IPS DF 6.9 (cell line): Measurements from ENCODE around the gene RPS14.
A peak's percentile ranks its signal among the peaks of the same experiment; 100 is the strongest.

Source experiments
- DNase-seq: peaks from one replicate; pipeline ENCODE4 v3.0.0-alpha.2; 2013; ENCODE audit warnings: low read depth, low spot score
- H3K27ac ChIP-seq: one replicate; pipeline ENCODE4 v1.5.1; 2013; ENCODE audit warnings: low read length, control low read depth
- H3K27me3 ChIP-seq: 2 replicates; pipeline ENCODE4 v1.6.1; 2013; ENCODE audit warnings: mild to moderate bottlenecking, low read length; ENCODE audit not compliant: control insufficient read depth, insufficient read depth
- H3K36me3 ChIP-seq: 2 replicates; pipeline ENCODE4 v1.6.1; 2013; ENCODE audit warnings: low read length; ENCODE audit not compliant: control insufficient read depth, insufficient read depth
- H3K4me1 ChIP-seq: 2 replicates; pipeline ENCODE4 v1.6.1; 2013; ENCODE audit warnings: low read length; ENCODE audit not compliant: control insufficient read depth, insufficient read depth
- H3K4me3 ChIP-seq: 2 replicates; pipeline ENCODE4 v1.5.1; 2013; ENCODE audit warnings: mild to moderate bottlenecking, low read length
- H3K9me3 ChIP-seq: 2 replicates; pipeline ENCODE4 v1.6.1; 2013; ENCODE audit warnings: low read length, inconsistent platforms; ENCODE audit not compliant: control insufficient read depth, insufficient read depth
- WGBS: extraction: QIAGEN DNeasy Blood & Tissue Kit; methylation state at CpG from one replicate; pipeline ENCODE4 v1.1.7; 2013; ENCODE audit warnings: mixed read lengths, missing lambda C conversion rate; ENCODE audit not compliant: insufficient read length, insufficient coverage; 5-methylcytosine and 5-hydroxymethylcytosine counted together

Gene RPS14

GRCh38 chr5:150449517-150450339 lies at the start of gene RPS14:
Gene RPS14 (minus strand): TSS chr5:150449739. CDS start chr5:150447733, 2,006 bp downstream.
- DNase-seq: peak; percentile 86
- H3K9me3 ChIP-seq: no peaks in the 10 kb centered on the region
- no CpG with 5 or more reads among the region's 58 CpGs for WGBS

GRCh38 chr5:150498971-150499370 lies 49.4 kb upstream of the RPS14 start:
- Histone ChIP-seq H3K4me1 (peaks cover 24% of the 10 kb centered on the region), H3K4me3 (no peak overlapping the region), H3K9me3 (no peaks in the 10 kb centered on the region), H3K27me3 (no peaks in the 10 kb centered on the region), H3K27ac (no peak overlapping the region), H3K36me3 (no peaks in the 10 kb centered on the region)
- DNase-seq: no peak

More at GRCh38 chr5:150449517-150450339, at the start of gene RPS14:
- Histone ChIP-seq H3K27me3 (no peaks in the 10 kb centered on the region), H3K4me3 (peak within 1 kb of the TSS; percentile 98), H3K36me3 (peaks cover 36% of the 10 kb centered on the region), H3K27ac (peak within 1 kb of the TSS; percentile 26), H3K4me1 (peaks cover 2% of the 10 kb centered on the region; the same call in 1 of the 2 replicates)

- Histone ChIP-seq H3K27me3 (no peaks in the 10 kb centered on the region), H3K4me1 (peaks cover 24% of the 10 kb centered on the region), H3K36me3 (no peaks in the 10 kb centered on the region), H3K27ac (no peak overlapping the region), H3K4me3 (no peak overlapping the region), H3K9me3 (no peaks in the 10 kb centered on the region)
- peak; percentile 60 for DNase-seq
- WGBS: no CpG with 5 or more reads among the region's 6 CpGs
Observed at GRCh38 chr5:150498501-150498900, 49.0 kb upstream of the RPS14 start.

GRCh38 chr5:150497989-150498317 lies 48.4 kb upstream of the RPS14 start:
- no peaks in the 10 kb centered on the region for H3K36me3 ChIP-seq
- H3K4me1 ChIP-seq: peaks cover 24% of the 10 kb centered on the region
- no peak overlapping the region for H3K4me3 ChIP-seq
- H3K27me3 ChIP-seq: no peaks in the 10 kb centered on the region
- DNase-seq: no peak
- H3K27ac ChIP-seq: no peak overlapping the region
- WGBS: no CpG with 5 or more reads among the region's 5 CpGs
- H3K9me3 ChIP-seq: no peaks in the 10 kb centered on the region

- no peak for DNase-seq
- Histone ChIP-seq H3K36me3 (no peaks in the 10 kb centered on the region), H3K4me1 (peaks cover 26% of the 10 kb centered on the region), H3K4me3 (no peak overlapping the region), H3K9me3 (no peaks in the 10 kb centered on the region), H3K27me3 (no peaks in the 10 kb centered on the region), H3K27ac (no peak overlapping the region)
- no CpG with 5 or more reads among the region's 14 CpGs for WGBS
Observed at GRCh38 chr5:150497274-150497988, 47.9 kb upstream of the RPS14 start.

- Histone ChIP-seq H3K4me3 (no peak overlapping the region), H3K27ac (no peak overlapping the region), H3K9me3 (no peaks in the 10 kb centered on the region), H3K27me3 (no peaks in the 10 kb centered on the region), H3K4me1 (peaks cover 23% of the 10 kb centered on the region), H3K36me3 (no peaks in the 10 kb centered on the region)
- WGBS: no CpG with 5 or more reads among the region's 4 CpGs
- DNase-seq: no peak
Observed at GRCh38 chr5:150496534-150496933, 47.0 kb upstream of the RPS14 start.

GRCh38 chr5:150496098-150496497 lies 46.6 kb upstream of the RPS14 start:
- WGBS: no CpG with 5 or more reads among the region's 3 CpGs
- Histone ChIP-seq H3K4me1 (peaks cover 22% of the 10 kb centered on the region), H3K4me3 (no peak overlapping the region), H3K27me3 (no peaks in the 10 kb centered on the region), H3K27ac (no peak overlapping the region), H3K9me3 (no peaks in the 10 kb centered on the region), H3K36me3 (no peaks in the 10 kb centered on the region)
- DNase-seq: no peak

GRCh38 chr5:150492621-150493020 lies 43.1 kb upstream of the RPS14 start:
- Histone ChIP-seq H3K27ac (no peak overlapping the region), H3K4me3 (no peak overlapping the region), H3K27me3 (no peaks in the 10 kb centered on the region), H3K9me3 (no peaks in the 10 kb centered on the region), H3K36me3 (no peaks in the 10 kb centered on the region), H3K4me1 (peaks cover 12% of the 10 kb centered on the region)
- no CpG with 5 or more reads among the region's 6 CpGs for WGBS
- no peak for DNase-seq

GRCh38 chr5:150491876-150492275 lies 42.3 kb upstream of the RPS14 start:
- no CpG with 5 or more reads among the region's 4 CpGs for WGBS
- Histone ChIP-seq H3K9me3 (no peaks in the 10 kb centered on the region), H3K36me3 (no peaks in the 10 kb centered on the region), H3K4me3 (no peak overlapping the region), H3K4me1 (peaks cover 10% of the 10 kb centered on the region; the same call in 1 of the 2 replicates), H3K27me3 (no peaks in the 10 kb centered on the region), H3K27ac (no peak overlapping the region)
- no peak for DNase-seq

GRCh38 chr5:150490754-150491153 lies 41.2 kb upstream of the RPS14 start:
- no peak for DNase-seq
- H3K9me3 ChIP-seq: no peaks in the 10 kb centered on the region
- no peaks in the 10 kb centered on the region for H3K27me3 ChIP-seq
- no peak overlapping the region for H3K27ac ChIP-seq
- WGBS: no CpG with 5 or more reads among the region's 1 CpG
- H3K36me3 ChIP-seq: no peaks in the 10 kb centered on the region
- no peak overlapping the region for H3K4me3 ChIP-seq
- peaks cover 10% of the 10 kb centered on the region; the same call in 1 of the 2 replicates for H3K4me1 ChIP-seq
